Memory B cell (primary cell): ENCODE measurements around the gene USP21.
A peak's percentile ranks its signal among the peaks of the same experiment; 100 is the strongest.

Experiments used
- ATAC-seq: fragments of 150-1000 bp; cut with Tn5 transposase; 2 replicates; pipeline ENCODE4 v1.10.0; 2021; ENCODE audit warnings: low read depth, mild to moderate bottlenecking, moderate library complexity
- DNase-seq, 2 donors: peaks; one replicate each; pipeline ENCODE4 v3.0.0; 2022; ENCODE audit warnings: low spot score in 2 of 2
- H3K27ac Mint-ChIP-seq: one replicate; pipeline ENCODE4 v1.8.0; 2022; ENCODE audit warnings: mild to moderate bottlenecking, moderate library complexity, mixed read lengths
- H3K27me3 Mint-ChIP-seq: one replicate; pipeline ENCODE4 v1.8.0; 2022; ENCODE audit warnings: mixed read lengths
- H3K36me3 Mint-ChIP-seq: one replicate; pipeline ENCODE4 v1.8.0; 2022; ENCODE audit warnings: mild to moderate bottlenecking, mixed read lengths
- H3K4me1 Mint-ChIP-seq: one replicate; pipeline ENCODE4 v1.8.0; 2022; ENCODE audit warnings: mixed read lengths
- H3K4me3 Mint-ChIP-seq: one replicate; pipeline ENCODE4 v1.8.0; 2022; ENCODE audit warnings: mild to moderate bottlenecking, moderate library complexity, mixed read lengths
- H3K9me3 Mint-ChIP-seq: one replicate; pipeline ENCODE4 v1.8.0; 2022; ENCODE audit warnings: mixed read lengths

Gene USP21

DNA sequence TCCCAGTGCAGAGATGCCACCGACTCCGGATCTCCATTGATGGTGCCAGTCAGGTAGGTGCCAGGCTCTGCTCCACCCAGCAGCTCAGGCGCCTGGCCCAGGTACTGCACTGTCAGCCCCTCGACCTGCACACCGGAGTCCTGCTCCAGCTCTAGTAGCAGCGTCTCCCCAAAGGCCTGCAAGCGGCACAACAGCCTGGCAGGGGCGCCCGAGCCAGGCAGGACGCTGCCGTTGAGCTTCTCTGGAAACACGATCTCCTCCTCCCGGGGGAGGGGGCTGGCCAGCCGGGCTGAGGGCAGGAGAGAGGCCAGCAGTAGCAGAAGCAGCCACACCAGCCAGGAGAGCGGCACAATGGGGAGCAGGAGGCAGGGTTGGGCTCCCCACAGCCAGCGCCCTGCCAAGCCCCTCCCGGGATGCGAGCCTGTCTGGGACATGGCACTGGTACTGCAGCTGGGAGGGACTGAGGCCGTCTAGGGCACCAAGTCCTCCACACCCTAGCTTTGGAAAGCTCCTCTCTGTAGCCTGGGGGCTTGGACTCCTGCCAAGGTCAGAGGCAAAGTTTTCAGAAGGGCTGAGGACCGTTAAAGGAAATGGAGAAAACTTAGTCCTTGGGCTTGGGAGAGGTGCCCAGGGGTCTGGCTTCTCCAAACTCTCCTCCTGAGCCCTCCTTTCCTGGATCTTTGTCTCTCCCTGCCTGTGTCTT lies 39.0 kb downstream of the USP21 start:
- Mint-ChIP-seq H3K4me1 (peaks cover 27% of the 10 kb centered on the region), H3K36me3 (peaks cover 1% of the 10 kb centered on the region), H3K27me3 (peaks cover 3% of the 10 kb centered on the region), H3K27ac (no peak overlapping the region), H3K9me3 (no peaks in the 10 kb centered on the region), H3K4me3 (no peak overlapping the region)
- DNase-seq (no peak), ATAC-seq (no peak)

DNA sequence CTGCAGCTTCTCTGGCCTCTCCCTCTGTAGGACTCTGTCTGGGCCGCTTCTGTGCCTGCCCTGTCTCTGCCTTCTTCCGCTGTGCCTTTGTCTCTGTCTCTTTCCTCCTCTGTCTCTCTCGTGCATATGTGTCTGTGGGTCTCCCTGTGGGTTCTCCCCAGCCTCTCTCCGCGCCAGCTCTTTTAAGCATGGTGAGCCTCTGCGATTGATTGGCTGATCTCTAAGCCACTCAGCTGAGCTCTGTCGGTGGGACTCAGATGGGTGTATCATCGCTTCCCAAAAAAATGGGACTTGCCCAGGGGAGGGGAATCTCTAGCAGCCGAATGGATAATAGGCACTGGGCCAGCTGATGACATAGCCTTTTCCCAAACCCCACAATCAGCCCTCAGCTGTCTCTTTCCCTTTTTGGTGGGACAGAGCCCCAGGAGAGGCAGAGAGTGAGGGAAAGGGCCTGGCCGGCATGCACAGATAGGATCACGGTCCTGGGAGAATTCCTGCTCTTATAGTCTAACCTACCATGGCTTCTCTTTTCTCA lies 39.7 kb downstream of the USP21 start, which contains the start of gene ADAMTS4:
Gene ADAMTS4 (minus strand): TSS at position 158 of the 535 bp plus-strand sequence. CDS start 427 bp downstream, outside the sequence.
- no peaks in the 10 kb centered on the region for H3K9me3 Mint-ChIP-seq
- no peak within 1 kb of the TSS for H3K4me3 Mint-ChIP-seq
- no peak within 1 kb of the TSS for H3K27ac Mint-ChIP-seq
- ATAC-seq (no peak), DNase-seq (no peak)
- peaks cover 3% of the 10 kb centered on the region for H3K27me3 Mint-ChIP-seq
- peaks cover 29% of the 10 kb centered on the region for H3K4me1 Mint-ChIP-seq
- peaks cover 4% of the 10 kb centered on the region for H3K36me3 Mint-ChIP-seq

DNA sequence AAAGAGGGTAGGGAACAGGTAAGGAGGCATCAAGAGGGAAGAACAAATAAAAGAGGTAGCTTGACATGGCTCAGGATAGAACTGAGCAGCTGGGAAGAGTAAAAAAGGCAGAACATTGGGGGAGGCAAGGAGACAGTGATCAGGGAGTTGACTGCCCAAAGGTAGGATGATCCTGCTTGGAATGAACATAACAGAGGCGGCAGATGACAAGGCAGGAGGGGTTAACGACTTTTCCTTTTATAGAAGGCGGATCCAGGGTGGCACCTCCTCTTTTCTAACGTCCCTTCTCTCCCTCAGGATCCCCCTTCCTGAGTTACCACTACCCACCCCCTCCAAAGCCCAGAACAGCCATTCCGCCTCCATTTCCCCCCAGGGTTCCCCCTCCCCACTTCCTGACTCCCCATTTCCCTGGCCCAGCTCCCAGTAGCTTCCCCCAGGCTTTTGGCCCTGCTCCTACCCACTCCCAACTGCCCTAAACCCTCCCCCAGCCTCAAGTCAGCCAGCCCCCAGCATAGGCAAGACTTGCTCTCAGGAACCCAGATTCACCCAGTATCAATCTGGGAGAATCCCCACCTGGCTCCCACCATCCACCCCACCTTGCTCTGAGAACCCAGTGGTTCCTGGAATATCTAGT lies 40.3 kb downstream of the USP21 start:
- Mint-ChIP-seq H3K4me1 (peaks cover 32% of the 10 kb centered on the region), H3K4me3 (no peak overlapping the region)

DNA sequence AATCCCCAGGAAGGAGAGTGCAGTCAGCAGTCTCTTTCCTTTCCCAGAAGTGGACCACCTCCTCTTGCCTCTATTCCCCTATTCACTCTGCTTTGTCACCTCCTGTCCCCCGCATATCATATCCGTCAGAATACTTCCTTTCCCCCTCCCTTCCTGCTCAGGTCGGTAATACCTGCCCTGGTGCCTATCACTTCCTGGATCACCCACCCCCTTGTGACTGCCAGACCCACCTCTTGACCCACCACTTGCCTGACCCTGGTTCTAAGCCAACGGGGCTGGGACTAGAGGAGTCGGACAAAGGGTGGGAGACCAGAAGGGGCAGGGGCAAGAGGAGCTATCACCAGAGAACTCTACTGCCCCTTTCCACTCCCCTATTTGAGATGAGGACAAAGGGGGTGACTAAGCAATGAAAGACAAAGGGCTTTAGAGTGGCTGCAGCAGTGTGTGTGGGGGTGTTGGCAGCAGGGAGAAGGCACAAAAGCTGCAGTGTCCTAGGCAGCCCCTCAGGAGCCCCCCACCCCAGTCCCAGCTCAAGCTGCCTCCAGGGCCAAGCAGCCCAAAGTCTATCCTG lies 41.2 kb downstream of the USP21 start:
- H3K9me3 Mint-ChIP-seq = no peaks in the 10 kb centered on the region

More for the DNA sequence above, 40.3 kb downstream of the USP21 start:
- no peaks in the 10 kb centered on the region for H3K9me3 Mint-ChIP-seq
- DNase-seq = no peak
- H3K27ac Mint-ChIP-seq = no peak overlapping the region
- peaks cover 10% of the 10 kb centered on the region for H3K36me3 Mint-ChIP-seq
- no peak for ATAC-seq
- peaks cover 3% of the 10 kb centered on the region for H3K27me3 Mint-ChIP-seq

DNA sequence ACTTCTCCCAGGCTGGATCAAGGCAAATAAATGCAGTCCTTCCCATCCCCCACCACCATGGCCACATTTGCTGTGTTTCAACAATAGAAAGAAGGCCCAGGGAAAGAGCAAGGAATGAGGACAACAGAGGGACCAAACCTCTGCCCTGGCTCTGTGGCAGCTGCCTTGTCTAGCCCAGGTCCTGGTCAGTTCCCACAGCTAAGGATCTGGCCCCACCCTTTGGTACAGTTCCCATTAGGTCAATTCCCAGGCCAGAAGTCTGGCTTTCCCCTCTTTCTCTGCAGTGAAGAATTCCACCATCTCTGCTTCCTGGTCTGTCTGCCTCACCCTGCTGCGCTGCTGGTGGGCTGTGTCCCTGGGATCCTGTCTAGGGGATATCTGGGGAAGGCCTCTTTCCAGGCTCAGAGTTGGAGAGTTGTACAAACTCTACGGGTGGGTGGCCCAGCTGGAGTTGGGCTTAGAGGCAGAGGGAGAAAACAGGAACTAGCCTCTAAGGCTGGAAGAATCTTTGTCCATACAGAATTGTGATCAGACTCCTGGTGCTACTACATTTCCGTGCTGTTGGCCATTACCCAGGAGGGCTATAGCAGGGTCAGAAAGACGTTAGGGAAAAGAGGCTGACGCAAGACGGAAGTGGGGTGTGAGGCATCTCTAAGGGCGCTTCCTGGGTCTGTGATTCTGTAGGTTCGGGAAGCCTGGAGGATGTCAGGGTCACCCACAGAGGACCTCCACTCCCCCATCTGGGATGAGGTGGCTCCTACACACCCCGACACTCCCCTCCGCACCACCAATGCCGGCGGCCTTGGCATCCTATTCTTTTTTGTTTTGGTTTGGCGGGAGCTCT lies 41.9 kb downstream of the USP21 start:
- Mint-ChIP-seq H3K36me3 (peaks cover 15% of the 10 kb centered on the region), H3K27ac (peak overlapping the region; percentile 94), H3K9me3 (no peaks in the 10 kb centered on the region), H3K27me3 (peaks cover 3% of the 10 kb centered on the region), H3K4me3 (peak overlapping the region; percentile 95), H3K4me1 (peaks cover 22% of the 10 kb centered on the region)
- no peak for DNase-seq
- no peak for ATAC-seq

More for the DNA sequence above, 41.2 kb downstream of the USP21 start:
- ATAC-seq (no peak), DNase-seq (no peak)
- Mint-ChIP-seq H3K27ac (peak overlapping the region; percentile 94), H3K36me3 (peaks cover 12% of the 10 kb centered on the region), H3K4me3 (no peak overlapping the region), H3K4me1 (peaks cover 27% of the 10 kb centered on the region), H3K27me3 (peaks cover 3% of the 10 kb centered on the region)

DNA sequence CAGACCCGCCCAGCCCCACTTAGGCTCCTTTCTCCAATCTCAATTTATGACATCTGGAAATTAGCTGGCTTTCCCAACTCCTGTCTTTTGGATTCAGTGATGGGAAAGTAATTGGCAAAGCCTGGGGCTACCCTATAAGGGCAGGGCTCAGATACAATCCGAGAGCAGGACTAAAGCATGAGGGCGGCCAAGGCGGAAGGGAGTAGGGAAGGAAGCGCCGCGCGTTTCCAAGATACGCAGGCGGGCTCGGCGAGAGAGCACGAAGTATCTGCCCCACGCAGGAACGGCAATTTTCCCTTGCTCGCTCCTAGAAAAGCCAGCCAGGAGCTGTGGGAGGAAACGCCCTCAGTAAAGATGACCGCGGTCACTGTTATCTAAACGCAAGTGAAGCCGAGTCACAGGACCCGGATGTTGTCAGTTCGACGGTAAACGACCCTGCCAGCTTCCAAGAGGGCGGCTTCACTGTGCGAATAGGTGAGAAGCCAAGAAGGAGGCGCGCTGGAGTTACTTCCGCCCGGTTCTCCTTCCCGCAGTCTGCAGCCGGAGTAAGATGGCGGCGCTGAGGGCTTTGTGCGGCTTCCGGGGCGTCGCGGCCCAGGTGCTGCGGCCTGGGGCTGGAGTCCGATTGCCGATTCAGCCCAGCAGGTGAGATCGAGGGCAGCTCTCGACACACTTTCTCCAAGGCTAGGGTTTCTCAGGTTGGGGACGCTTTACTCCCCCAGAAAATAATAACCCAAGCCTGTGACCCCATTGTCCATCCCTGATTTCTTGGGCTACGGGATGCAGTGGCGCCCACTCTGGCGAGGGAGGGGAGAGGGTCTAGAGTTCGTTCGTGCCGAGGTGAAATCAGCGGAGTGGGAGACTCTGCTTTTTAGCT lies 42.8 kb downstream of the USP21 start, which contains the start of gene NDUFS2:
Gene NDUFS2 (plus strand): TSS at position 532 of the 877 bp plus-strand sequence. CDS start 19 bp downstream, at position 551.
- ATAC-seq (peak; percentile 99), DNase-seq (peak; percentile 83 to 88)
- Mint-ChIP-seq H3K4me3 (peak within 1 kb of the TSS; percentile 95), H3K27ac (peak within 1 kb of the TSS; percentile 94), H3K27me3 (peaks cover 3% of the 10 kb centered on the region), H3K36me3 (peaks cover 18% of the 10 kb centered on the region), H3K4me1 (peaks cover 22% of the 10 kb centered on the region), H3K9me3 (no peaks in the 10 kb centered on the region)

DNA sequence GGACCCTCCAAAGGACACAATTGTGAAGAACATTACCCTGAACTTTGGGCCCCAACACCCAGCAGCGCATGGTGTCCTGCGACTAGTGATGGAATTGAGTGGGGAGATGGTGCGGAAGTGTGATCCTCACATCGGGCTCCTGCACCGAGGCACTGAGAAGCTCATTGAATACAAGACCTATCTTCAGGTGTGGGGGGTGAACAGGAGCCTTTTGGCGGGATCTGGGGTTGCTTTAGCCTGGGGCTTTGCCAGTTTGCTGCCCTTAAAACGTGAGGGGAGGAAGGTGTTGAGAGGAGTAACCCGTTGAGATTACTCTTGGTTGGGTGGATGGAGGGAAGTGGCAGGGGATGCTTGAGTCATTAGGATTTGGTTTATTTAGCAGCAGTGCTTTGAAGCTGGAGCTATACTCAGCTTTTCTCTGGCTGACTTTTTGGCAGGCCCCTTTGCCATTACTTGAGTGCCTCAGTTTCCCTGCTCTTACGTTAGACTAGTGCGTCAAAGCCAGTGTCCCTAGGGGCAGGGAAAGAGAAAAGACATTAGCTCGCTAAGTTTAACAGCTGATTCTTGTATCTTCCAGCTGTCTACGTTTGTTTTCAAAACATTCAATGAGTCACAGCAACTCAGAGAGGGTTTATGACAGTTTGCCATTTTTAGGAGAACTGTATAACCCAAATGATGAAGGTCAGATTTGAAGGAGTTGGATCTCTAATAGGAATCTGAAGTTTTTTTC lies 47.3 kb downstream of the USP21 start:
- ATAC-seq (no peak), DNase-seq (no peak)
- peaks cover 32% of the 10 kb centered on the region for H3K36me3 Mint-ChIP-seq
- no peaks in the 10 kb centered on the region for H3K9me3 Mint-ChIP-seq
- H3K27me3 Mint-ChIP-seq = no peaks in the 10 kb centered on the region
- peaks cover 15% of the 10 kb centered on the region for H3K4me1 Mint-ChIP-seq
- H3K27ac Mint-ChIP-seq = no peak overlapping the region
- H3K4me3 Mint-ChIP-seq = no peak overlapping the region

DNA sequence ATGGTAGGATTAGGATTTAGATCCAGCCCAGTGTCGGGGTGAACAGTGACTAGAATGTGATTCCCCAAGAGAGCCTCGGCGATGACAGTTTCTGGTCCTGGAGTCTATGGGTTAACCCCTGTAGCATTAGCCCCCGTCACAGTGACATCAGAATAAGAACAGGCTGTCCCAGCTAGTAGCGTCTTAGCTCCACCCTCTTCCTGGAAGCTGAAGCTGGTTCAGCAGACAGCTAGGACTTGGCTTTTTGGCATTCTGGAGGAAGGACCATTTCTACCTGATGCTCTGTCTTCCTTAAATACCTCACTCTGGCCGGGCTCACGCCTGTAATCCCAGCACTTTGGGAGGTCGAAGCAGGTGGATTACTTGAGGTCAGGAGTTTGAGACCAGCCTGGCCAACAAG lies 47.9 kb downstream of the USP21 start:
- Mint-ChIP-seq H3K27ac (no peak overlapping the region), H3K27me3 (no peaks in the 10 kb centered on the region), H3K9me3 (no peaks in the 10 kb centered on the region), H3K4me1 (peaks cover 15% of the 10 kb centered on the region), H3K4me3 (no peak overlapping the region), H3K36me3 (peaks cover 37% of the 10 kb centered on the region)
- no peak for ATAC-seq
- no peak for DNase-seq

DNA sequence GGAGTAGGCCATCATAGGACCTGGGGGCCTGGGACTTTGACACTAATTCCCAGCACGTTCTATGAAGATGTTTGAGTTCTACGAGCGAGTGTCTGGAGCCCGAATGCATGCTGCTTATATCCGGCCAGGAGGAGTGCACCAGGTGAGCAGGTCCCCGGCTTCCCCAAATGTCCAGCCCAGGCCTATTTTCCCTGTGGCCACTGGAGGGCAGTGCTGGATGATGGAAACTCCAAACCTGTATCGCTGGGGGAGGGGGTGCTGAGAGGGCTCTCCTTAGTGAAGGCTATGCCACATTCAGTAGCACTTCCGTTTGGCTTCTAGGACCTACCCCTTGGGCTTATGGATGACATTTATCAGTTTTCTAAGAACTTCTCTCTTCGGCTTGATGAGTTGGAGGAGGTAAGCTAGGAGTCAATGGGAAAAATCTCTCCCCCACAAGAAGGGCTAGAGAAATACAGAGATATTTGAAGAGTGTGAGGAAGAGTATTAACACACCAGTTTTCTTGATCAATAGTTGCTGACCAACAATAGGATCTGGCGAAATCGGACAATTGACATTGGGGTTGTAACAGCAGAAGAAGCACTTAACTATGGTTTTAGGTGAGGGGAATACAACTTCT lies 50.6 kb downstream of the USP21 start:
- peaks cover 49% of the 10 kb centered on the region for H3K36me3 Mint-ChIP-seq
- H3K4me3 Mint-ChIP-seq = no peak overlapping the region

DNA sequence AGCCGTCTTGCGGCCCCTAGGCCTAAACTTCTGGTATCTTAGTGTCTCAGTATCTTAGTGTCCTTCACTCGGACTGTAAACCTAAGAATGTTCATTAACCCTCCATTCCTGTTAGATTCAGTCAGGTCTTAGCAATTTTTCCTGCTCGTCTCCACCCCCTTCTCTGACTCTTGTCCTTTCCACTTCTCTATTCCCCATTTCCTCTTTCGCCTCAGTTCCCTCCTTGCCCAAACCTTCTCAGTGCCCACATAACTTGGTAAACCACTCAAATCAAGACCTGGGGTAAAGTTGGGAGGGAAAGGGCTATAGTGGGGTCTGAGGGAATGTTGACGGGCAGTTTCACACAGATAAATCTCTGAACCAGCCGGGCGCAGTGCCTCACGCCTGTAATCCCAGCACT lies 55.1 kb downstream of the USP21 start:
- H3K36me3 Mint-ChIP-seq = peaks cover 41% of the 10 kb centered on the region
- H3K4me1 Mint-ChIP-seq = peaks cover 26% of the 10 kb centered on the region
- no peaks in the 10 kb centered on the region for H3K9me3 Mint-ChIP-seq
- ATAC-seq = no peak
- H3K27ac Mint-ChIP-seq = no peak overlapping the region
- H3K4me3 Mint-ChIP-seq = no peak overlapping the region
- no peak for DNase-seq
- H3K27me3 Mint-ChIP-seq = peaks cover 2% of the 10 kb centered on the region

More for the DNA sequence above, 50.6 kb downstream of the USP21 start:
- Mint-ChIP-seq H3K27me3 (no peaks in the 10 kb centered on the region), H3K27ac (no peak overlapping the region), H3K4me1 (peaks cover 8% of the 10 kb centered on the region), H3K9me3 (no peaks in the 10 kb centered on the region)
- ATAC-seq (peak; percentile 97), DNase-seq (peak; percentile 64 to 67)

DNA sequence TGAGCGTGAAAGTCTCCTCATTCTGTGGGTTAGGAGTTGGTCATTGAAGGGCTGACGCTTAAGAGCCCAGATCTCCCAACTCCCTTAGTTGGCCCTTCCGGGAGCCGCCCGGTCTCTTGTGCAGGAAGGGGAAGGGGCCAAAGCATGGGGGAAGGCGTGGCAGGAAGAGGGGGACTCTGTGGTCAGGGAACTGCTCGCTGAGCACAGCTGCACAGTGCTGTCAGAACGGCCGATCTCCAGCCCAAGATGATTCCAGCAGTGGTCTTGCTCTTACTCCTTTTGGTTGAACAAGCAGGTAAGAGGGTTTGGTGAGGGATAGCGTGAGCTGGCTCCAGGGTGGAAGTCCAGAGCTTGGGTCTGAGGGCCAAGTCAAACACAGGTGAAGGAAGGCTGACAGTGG lies 55.8 kb downstream of the USP21 start, which contains the start of gene FCER1G:
Gene FCER1G (plus strand): TSS at position 220 of the 400 bp plus-strand sequence. CDS start 27 bp downstream, at position 247.
- Mint-ChIP-seq H3K27me3 (peaks cover 6% of the 10 kb centered on the region), H3K9me3 (no peaks in the 10 kb centered on the region), H3K36me3 (peaks cover 35% of the 10 kb centered on the region), H3K27ac (no peak within 1 kb of the TSS), H3K4me3 (no peak within 1 kb of the TSS), H3K4me1 (peaks cover 25% of the 10 kb centered on the region)
- ATAC-seq = no peak
- no peak for DNase-seq
